Transverse colon (tissue), 4 donors: ENCODE measurements around the gene TLDC2. TPM values are rescaled to one million over a fixed set of nuclear protein-coding genes. Genes with fewer than 3 reads are reported as not detected.

ENCODE experiments used
- DNase-seq: peaks from one replicate; pipeline ENCODE4 v3.0.0-alpha.2; 2019
- H3K27ac ChIP-seq, 4 donors: fragments of 200-600 bp; sonication (generic); 2 replicates each; pipeline ENCODE4 v1.5.1; 2016 to 2018; ENCODE audit warnings: inconsistent platforms in 4 of 4
- H3K27me3 ChIP-seq: fragments of 200-600 bp; sonication (generic); 2 replicates; pipeline ENCODE4 v1.5.1; 2017; ENCODE audit warnings: inconsistent platforms
- H3K36me3 ChIP-seq, 4 donors: fragments of 200-600 bp; sonication (generic); 2 replicates each; pipeline ENCODE4 v1.5.1; 2017 to 2019; ENCODE audit warnings: inconsistent platforms in 4 of 4
- H3K4me1 ChIP-seq, 4 donors: fragments of 200-600 bp; sonication (generic); 2 replicates each; pipeline ENCODE4 v1.5.1; 2017 to 2020; ENCODE audit warnings: inconsistent platforms in 4 of 4
- H3K4me3 ChIP-seq, 4 donors: fragments of 200-600 bp; sonication (generic); 1 replicate in 1 of 4; 2 replicates in 3 of 4; pipeline versions ENCODE4 v1.5.1 to v1.6.1; 2017 to 2019; ENCODE audit warnings: inconsistent platforms in 4 of 4
- H3K9me3 ChIP-seq, 2 donors: fragments of 200-600 bp; sonication (generic); 2 replicates each; pipeline ENCODE4 v1.5.1; 2017 to 2019; ENCODE audit warnings: inconsistent platforms in 2 of 2
- CTCF ChIP-seq, 5 experiments: fragments of 200-600 bp in 3 of 5; fragments of 450-650 bp in 2 of 5; sonication (generic) in 3 of 5; IDR thresholded peaks; 1 replicate in 2 of 5; 2 replicates in 3 of 5; pipeline ENCODE4 v1.5.1; 2016 to 2017; ENCODE audit warnings: antibody characterized with exemption in 5 of 5, inconsistent platforms in 3 of 5, mild to moderate bottlenecking in 2 of 5, moderate library complexity in 1 of 5
- EP300 ChIP-seq: sonication (generic); formaldehyde crosslinking; IDR thresholded peaks from one replicate; pipeline ENCODE4 v1.6.1; 2017; ENCODE audit warnings: antibody characterized with exemption, low read depth
- POLR2A ChIP-seq: fragments of 450-650 bp; IDR thresholded peaks from one replicate; pipeline ENCODE4 v1.6.1; 2016; ENCODE audit warnings: antibody characterized with exemption, mild to moderate bottlenecking, moderate library complexity
- POLR2AphosphoS5 ChIP-seq, 3 donors: sonication (generic); formaldehyde crosslinking; IDR thresholded peaks; one replicate each; pipeline ENCODE4 v1.6.1; 2016; ENCODE audit warnings: antibody characterized with exemption in 3 of 3
- WGBS, 2 donors: methylation state at CpG; one replicate each; pipeline ENCODE4 v1.1.5; 2018; ENCODE audit warnings: low coverage in 1 of 2; 5-methylcytosine and 5-hydroxymethylcytosine counted together
- in situ Hi-C, 4 donors: fragments of 200-750 bp; cut with MboI; loops; one replicate each; pipeline versions ENCODE4 v1.15.0 to v1.15.1; 2017; ENCODE audit warnings: low sequenced_read_pairs in 3 of 4, low pct_ligation_motif_present in 1 of 4, low pct_unique_long_range_greater_than_20kb in 1 of 4
- intact Hi-C: fragments of 100-400 bp; cut with DNase I; formaldehyde crosslinking; loops from one replicate; pipeline ENCODE4 v1.15.1; 2023; ENCODE audit warnings: low total_unique reads
- total RNA-seq, 4 donors: library from RNA; depleted of rRNA; stranded (reverse); fragments of >200 nt; gene quantifications; one replicate each; pipeline ENCODE4 v1.1.0, GENCODE V29; 2016

TLDC2 gene
- total RNA-seq, 4 donors from 2014 or later = 22.9 to 26.1 (median 23.2) TPM

DNA sequence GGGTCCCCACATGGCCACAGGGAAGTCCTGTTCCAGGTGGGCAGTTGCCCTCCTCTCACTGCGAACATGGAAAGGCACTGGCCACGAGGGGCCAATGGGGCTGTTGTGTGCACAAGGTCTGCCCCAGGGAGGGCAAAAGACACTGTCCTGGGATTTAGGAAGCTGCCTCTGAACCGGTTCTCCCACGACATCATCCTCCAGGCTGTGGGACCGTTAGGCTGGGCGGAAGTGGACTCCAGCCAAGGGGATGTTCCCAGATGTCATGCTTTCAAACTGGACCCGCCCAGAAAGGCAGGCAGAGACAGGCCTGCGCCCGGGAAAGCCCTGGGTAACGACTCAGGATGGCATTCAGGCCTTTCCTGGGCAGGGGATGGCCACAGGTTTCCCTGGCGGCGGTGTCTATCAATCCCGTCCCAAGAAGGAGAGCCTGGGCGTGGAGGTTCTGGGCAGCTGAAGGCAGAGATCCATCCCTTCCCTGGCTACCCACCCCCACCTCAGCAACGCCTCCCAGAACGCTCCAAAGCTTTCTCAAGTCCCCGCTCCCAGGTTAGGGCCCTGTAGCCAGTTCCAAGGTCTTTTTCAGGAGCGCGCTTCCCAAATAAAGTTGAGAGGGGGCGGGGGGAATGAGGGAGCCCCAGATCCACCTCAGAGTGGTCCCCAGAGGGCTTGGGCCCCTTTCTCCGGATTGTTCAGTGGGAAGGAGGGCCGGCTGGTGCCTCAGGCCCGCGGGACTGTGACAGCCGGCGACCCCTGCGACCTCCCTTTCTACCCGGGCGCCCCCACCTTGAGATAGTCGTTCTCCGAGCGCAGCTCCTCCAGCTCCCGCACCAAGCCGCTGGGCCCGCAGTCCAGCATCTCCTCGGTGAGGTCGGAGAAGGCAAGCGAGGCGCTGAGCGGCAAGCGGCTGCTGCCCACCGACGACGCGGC is 13.8 kb upstream of the TLDC2 start:
- intact Hi-C loops = no loop called here
- Histone ChIP-seq H3K27me3 (no peaks in the 10 kb centered on the region), H3K9me3 (no peaks in the 10 kb centered on the region), H3K4me1 (peaks cover 32 to 59% (median 44%) of the 10 kb centered on the region in 4 donors), H3K36me3 (no peaks in the 10 kb centered on the region), H3K27ac (peak overlapping the region; percentile 87 to 95 (median 89)), H3K4me3 (peak overlapping the region; percentile 55 to 70 (median 60))
- in situ Hi-C loops = no loop called here
- peak; percentile 80 for DNase-seq
- WGBS, 2 donors = 47% methylated on average over 30 of the region's 45 CpGs; no CpG with 5 or more reads in 1 of the 2 donors
- TF ChIP-seq POLR2AphosphoS5 (IDR thresholded peaks at IDR 0.05) (peak; percentile 77 to 84 (median 78)), POLR2A (peak; percentile 40), EP300 (no peak), CTCF (IDR thresholded peaks at IDR 0.05) (no peak)

GRCh38 chr20:36862857-36863668 is 12.9 kb upstream of the TLDC2 start:
- no peak for DNase-seq
- peak overlapping the region; percentile 87 to 95 (median 89) for H3K27ac ChIP-seq
- H3K4me1 ChIP-seq = peaks cover 25 to 52% (median 41%) of the 10 kb centered on the region in 4 donors
- H3K27me3 ChIP-seq = no peaks in the 10 kb centered on the region
- intact Hi-C loops = no loop called here
- 1% methylated on average over 30 of the region's 129 CpGs; no CpG with 5 or more reads in 1 of the 2 donors for WGBS, 2 donors
- peak overlapping the region; percentile 50 to 70 (median 60) for H3K4me3 ChIP-seq
- no peaks in the 10 kb centered on the region for H3K9me3 ChIP-seq
- TF ChIP-seq POLR2AphosphoS5 (IDR thresholded peaks at IDR 0.05) (peak in 1 of 3 donors; percentile 47), POLR2A (no peak)
- no peaks in the 10 kb centered on the region for H3K36me3 ChIP-seq
- in situ Hi-C loops = no loop called here

- no peaks in the 10 kb centered on the region for H3K9me3 ChIP-seq
- in situ Hi-C loops (no loop called here), intact Hi-C loops (no loop called here)
- H3K36me3 ChIP-seq = no peaks in the 10 kb centered on the region
- DNase-seq = no peak
- peaks cover 23 to 34% (median 29%) of the 10 kb centered on the region in 4 donors for H3K4me1 ChIP-seq
- no peaks in the 10 kb centered on the region for H3K27me3 ChIP-seq
- H3K4me3 ChIP-seq = no peak overlapping the region
- 84% methylated on average over 9 of the region's 9 CpGs; no CpG with 5 or more reads in 1 of the 2 donors for WGBS, 2 donors
- H3K27ac ChIP-seq = peak overlapping the region; percentile 80 to 92 (median 84)
- TF ChIP-seq CTCF (IDR thresholded peaks at IDR 0.05) = no peak
- no peak for TF ChIP-seq EP300
- TF ChIP-seq POLR2AphosphoS5 (IDR thresholded peaks at IDR 0.05) = no peak
- no peak for TF ChIP-seq POLR2A
These were observed 10.7 kb upstream of the TLDC2 start for GRCh38 chr20:36865076-36865860.

DNA sequence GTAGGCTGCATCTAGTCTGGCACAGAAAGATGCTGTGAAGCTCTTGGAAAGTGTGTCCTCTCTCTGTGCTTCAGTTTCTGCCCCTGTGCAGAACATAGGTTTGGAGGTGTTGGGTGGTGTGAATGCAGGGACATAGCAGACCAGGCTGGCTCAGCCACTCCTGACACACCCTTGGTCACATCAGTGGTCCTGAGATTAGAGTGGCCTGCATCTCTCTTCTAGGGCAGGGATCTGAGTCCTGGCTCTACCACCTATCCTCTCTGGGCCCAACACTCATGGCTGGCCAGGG is 10.1 kb upstream of the TLDC2 start:
- Histone ChIP-seq H3K27me3 (no peaks in the 10 kb centered on the region), H3K9me3 (no peaks in the 10 kb centered on the region), H3K4me3 (no peak overlapping the region), H3K36me3 (no peaks in the 10 kb centered on the region), H3K27ac (no peak overlapping the region), H3K4me1 (peaks cover 18 to 29% (median 24%) of the 10 kb centered on the region in 4 donors)
- intact Hi-C loops = no loop called here
- DNase-seq = no peak
- TF ChIP-seq CTCF (IDR thresholded peaks at IDR 0.05) (no peak), EP300 (no peak), POLR2AphosphoS5 (IDR thresholded peaks at IDR 0.05) (no peak), POLR2A (no peak)
- in situ Hi-C loops = no loop called here
